Spleen (tissue), 11 donors: ENCODE results near the gene MROH7. TPM values are rescaled to one million over a fixed set of nuclear protein-coding genes. Genes with fewer than 3 reads are reported as not detected.

Experiments used
- DNase-seq: peaks from one replicate; pipeline ENCODE4 v3.0.0-alpha.2; 2020
- H3K27ac ChIP-seq, 8 donors: fragments of 200-600 bp; sonication (generic) in 7 of 8; 1 replicate in 4 of 8; 2 replicates in 4 of 8; pipeline versions ENCODE4 v1.5.0 to v1.8.0; 2016 to 2021; ENCODE audit warnings: inconsistent platforms in 4 of 8, mild to moderate bottlenecking in 4 of 8, moderate library complexity in 1 of 8
- H3K27me3 ChIP-seq, 7 donors: fragments of 200-600 bp; sonication (generic) in 6 of 7; replicated peaks in 1 of 7; 1 replicate in 4 of 7; 2 replicates in 3 of 7; pipeline versions ENCODE4 v1.5.0 to v1.8.0; 2016 to 2021; ENCODE audit warnings: inconsistent platforms in 3 of 7, mild to moderate bottlenecking in 1 of 7
- H3K36me3 ChIP-seq, 6 donors: fragments of 200-600 bp; sonication (generic) in 5 of 6; 1 replicate in 4 of 6; 2 replicates in 2 of 6; pipeline versions ENCODE4 v1.5.0 to v1.8.0; 2016 to 2021; ENCODE audit warnings: inconsistent platforms in 2 of 6
- H3K4me1 ChIP-seq, 6 donors: fragments of 200-600 bp; sonication (generic) in 5 of 6; 1 replicate in 3 of 6; 2 replicates in 3 of 6; pipeline versions ENCODE4 v1.5.0 to v1.8.0; 2016 to 2021; ENCODE audit warnings: inconsistent platforms in 3 of 6
- H3K4me3 ChIP-seq, 8 donors: fragments of 200-600 bp; sonication (generic) in 7 of 8; 1 replicate in 4 of 8; 2 replicates in 4 of 8; pipeline versions ENCODE4 v1.5.0 to v1.8.0; 2016 to 2021; ENCODE audit warnings: inconsistent platforms in 4 of 8, mild to moderate bottlenecking in 4 of 8, moderate library complexity in 2 of 8
- H3K9me3 ChIP-seq, 8 donors: fragments of 200-600 bp; sonication (generic) in 7 of 8; 1 replicate in 4 of 8; 2 replicates in 4 of 8; pipeline versions ENCODE4 v1.5.0 to v1.8.0; 2016 to 2021; ENCODE audit warnings: inconsistent platforms in 4 of 8
- CTCF ChIP-seq, 11 experiments: fragments of 200-600 bp in 7 of 11; fragments of 450-650 bp in 4 of 11; sonication (generic) in 4 of 11; IDR thresholded peaks in 8 of 11; conservative IDR thresholded peaks in 3 of 11; 1 replicate in 7 of 11; 2 replicates in 4 of 11; pipeline versions ENCODE4 v1.4.0 to v1.8.0; 2016 to 2021; ENCODE audit warnings: antibody characterized with exemption in 11 of 11, inconsistent platforms in 4 of 11, mild to moderate bottlenecking in 1 of 11
- POLR2A ChIP-seq, 3 donors: fragments of 450-650 bp; IDR thresholded peaks; one replicate each; pipeline ENCODE4 v1.5.1; 2017; ENCODE audit warnings: antibody characterized with exemption in 3 of 3, mild to moderate bottlenecking in 1 of 3
- POLR2AphosphoS5 ChIP-seq, 3 donors: sonication (generic); formaldehyde crosslinking; IDR thresholded peaks; one replicate each; pipeline ENCODE4 v1.5.1; 2017; ENCODE audit warnings: antibody characterized with exemption in 3 of 3
- WGBS, 5 donors: extraction: QIAGEN DNeasy Blood & Tissue Kit in 3 of 5; methylation state at CpG; one replicate each; pipeline versions ENCODE4 v1.1.5 to v1.1.7; 2013 to 2018; 5-methylcytosine and 5-hydroxymethylcytosine counted together
- intact Hi-C: fragments of 100-400 bp; cut with DNase I; formaldehyde crosslinking; loops from one replicate; pipeline ENCODE4 v1.15.0; 2023; ENCODE audit warnings: low total_unique reads
- polyA plus RNA-seq, 3 donors: library from polyadenylated mRNA; stranded (reverse); fragments of 200-250 nt; gene quantifications; one replicate each; pipeline ENCODE4 v1.2.1, GENCODE V29; 2013
- total RNA-seq, 7 donors: library from RNA; depleted of rRNA in 3 of 7; stranded (reverse); fragments of >200 nt in 3 of 7; fragmentation: NEBNext Ultra II Directional in 4 of 7; extraction: Animal tissue kit (Norgen Biotek cat#: 25700) in 4 of 7; gene quantifications; one replicate each; pipeline versions ENCODE4 v1.1.0 to v1.2.1, GENCODE V29; 2016 to 2021
- donor health status: healthy with polysubstance abuse.
- donor health status: DM: no; HTN: no; CAD: no; lungs with moderate emphysema.
- donor health status: DM: no; HTN: no; CAD: no.
- donor health status: Bipolar disorder and iron deficiency.
- donor health status: healthy.
- donor health status: DM: no; HTN: no; CAD: no.
- donor health status: DM: yes; HTN: yes; CAD: no.

MROH7 gene
- total and polyA plus RNA-seq, 10 donors = 0.36 to 3.6 (median 1.4) TPM

GRCh38 chr1:54604051-54604450 is 37.5 kb upstream of the MROH7 start:
- Histone ChIP-seq H3K4me3 (no peak overlapping the region), H3K27ac (no peak overlapping the region), H3K36me3 (no peaks in the 10 kb centered on the region), H3K4me1 (peaks cover 0 to 9% (median 2%) of the 10 kb centered on the region in 6 donors), H3K9me3 (no peaks in the 10 kb centered on the region), H3K27me3 (no peaks in the 10 kb centered on the region)
- TF ChIP-seq POLR2AphosphoS5 (IDR thresholded peaks at IDR 0.05) = no peak
- TF ChIP-seq CTCF (IDR thresholded peaks at IDR 0.05 in 8 of 11, conservative IDR thresholded peaks at IDR 0.05 in 3 of 11) = no peak
- no peak for TF ChIP-seq POLR2A (IDR thresholded peaks at IDR 0.05)
- DNase-seq = peak; percentile 68
- intact Hi-C loops = no loop called here
- WGBS, 5 donors = 68 to 79% (median 73%) methylated on average over 7 of the region's 7 CpGs

GRCh38 chr1:54604572-54605370 is 36.8 kb upstream of the MROH7 start:
- Histone ChIP-seq H3K27me3 (no peaks in the 10 kb centered on the region), H3K27ac (no peak overlapping the region), H3K36me3 (no peaks in the 10 kb centered on the region), H3K4me1 (peaks cover 0 to 11% (median 2%) of the 10 kb centered on the region in 6 donors), H3K9me3 (no peaks in the 10 kb centered on the region), H3K4me3 (no peak overlapping the region)
- intact Hi-C loops = no loop called here
- WGBS, 5 donors = 43 to 57% (median 54%) methylated on average over 10 to 13 of the region's 13 CpGs
- DNase-seq = peak; percentile 77
- TF ChIP-seq POLR2AphosphoS5 (IDR thresholded peaks at IDR 0.05) (peak in 1 of 3 donors; percentile 40), CTCF (IDR thresholded peaks at IDR 0.05 in 8 of 11, conservative IDR thresholded peaks at IDR 0.05 in 3 of 11) (no peak), POLR2A (IDR thresholded peaks at IDR 0.05) (no peak)

GRCh38 chr1:54606096-54606989 is 35.2 kb upstream of the MROH7 start:
- H3K27ac ChIP-seq = no peak overlapping the region
- no peak for TF ChIP-seq POLR2A (IDR thresholded peaks at IDR 0.05)
- TF ChIP-seq POLR2AphosphoS5 (IDR thresholded peaks at IDR 0.05) = no peak
- no peak for TF ChIP-seq CTCF (IDR thresholded peaks at IDR 0.05 in 8 of 11, conservative IDR thresholded peaks at IDR 0.05 in 3 of 11)
- H3K4me1 ChIP-seq = peaks cover 0 to 17% (median 4%) of the 10 kb centered on the region in 6 donors
- 83 to 90% (median 85%) methylated on average over 7 to 9 of the region's 9 CpGs for WGBS, 5 donors
- no peaks in the 10 kb centered on the region for H3K9me3 ChIP-seq
- peak; percentile 36 for DNase-seq
- H3K4me3 ChIP-seq = no peak overlapping the region
- intact Hi-C loops = no loop called here
- no peaks in the 10 kb centered on the region for H3K36me3 ChIP-seq
- no peaks in the 10 kb centered on the region for H3K27me3 ChIP-seq

GRCh38 chr1:54606990-54607325 is 34.6 kb upstream of the MROH7 start:
- Histone ChIP-seq H3K9me3 (no peaks in the 10 kb centered on the region), H3K4me3 (no peak overlapping the region), H3K36me3 (no peaks in the 10 kb centered on the region), H3K4me1 (peaks cover 0 to 17% (median 4%) of the 10 kb centered on the region in 6 donors), H3K27me3 (no peaks in the 10 kb centered on the region), H3K27ac (no peak overlapping the region)
- intact Hi-C loops = no loop called here
- TF ChIP-seq CTCF (IDR thresholded peaks at IDR 0.05 in 8 of 11, conservative IDR thresholded peaks at IDR 0.05 in 3 of 11) (no peak), POLR2A (IDR thresholded peaks at IDR 0.05) (no peak), POLR2AphosphoS5 (IDR thresholded peaks at IDR 0.05) (no peak)
- DNase-seq = peak; percentile 66
- WGBS, 5 donors = 94 to 96% (median 94%) methylated on average over 8 to 13 of the region's 13 CpGs
